ENCODE results near the gene DNLZ.
A peak's percentile ranks its signal among the peaks of the same experiment; 100 is the strongest.
"Not testable (repeated sequence)": the region's sequence is repeated elsewhere in the genome, so short reads cannot be mapped to it uniquely, and the experiment has no call there.

The DNLZ gene

GRCh38 chr9:136363106-136363948 lies at the start of gene DNLZ:
TSS of gene DNLZ (minus strand) at chr9:136363744. CDS start at chr9:136363714, 30 bp downstream.
- DNase-seq = peak; percentile 85 to 91

- no peak for DNase-seq
These were observed 49.4 kb upstream of the DNLZ start for GRCh38 chr9:136412962-136413361.

DNA sequence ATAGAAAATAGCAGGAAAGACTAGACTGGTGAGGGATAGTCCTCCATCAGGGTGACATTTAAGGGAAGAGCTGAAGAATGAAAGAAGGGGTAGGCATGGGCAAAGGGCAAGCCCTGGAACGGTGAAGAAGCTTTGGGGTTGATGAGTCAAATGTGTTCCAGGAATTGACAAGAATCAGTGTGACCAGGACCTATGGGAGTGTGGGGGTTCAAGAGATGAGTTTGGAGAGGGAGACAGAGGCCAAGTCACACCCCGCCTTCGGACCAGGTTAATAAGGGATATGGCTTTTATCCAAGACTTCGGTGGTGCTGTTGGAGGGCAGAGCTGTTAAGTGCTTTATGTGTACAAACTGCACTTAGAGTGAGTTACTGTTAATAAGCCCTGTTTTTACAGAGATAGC lies 47.8 kb upstream of the DNLZ start:
- DNase-seq = no peak

DNA sequence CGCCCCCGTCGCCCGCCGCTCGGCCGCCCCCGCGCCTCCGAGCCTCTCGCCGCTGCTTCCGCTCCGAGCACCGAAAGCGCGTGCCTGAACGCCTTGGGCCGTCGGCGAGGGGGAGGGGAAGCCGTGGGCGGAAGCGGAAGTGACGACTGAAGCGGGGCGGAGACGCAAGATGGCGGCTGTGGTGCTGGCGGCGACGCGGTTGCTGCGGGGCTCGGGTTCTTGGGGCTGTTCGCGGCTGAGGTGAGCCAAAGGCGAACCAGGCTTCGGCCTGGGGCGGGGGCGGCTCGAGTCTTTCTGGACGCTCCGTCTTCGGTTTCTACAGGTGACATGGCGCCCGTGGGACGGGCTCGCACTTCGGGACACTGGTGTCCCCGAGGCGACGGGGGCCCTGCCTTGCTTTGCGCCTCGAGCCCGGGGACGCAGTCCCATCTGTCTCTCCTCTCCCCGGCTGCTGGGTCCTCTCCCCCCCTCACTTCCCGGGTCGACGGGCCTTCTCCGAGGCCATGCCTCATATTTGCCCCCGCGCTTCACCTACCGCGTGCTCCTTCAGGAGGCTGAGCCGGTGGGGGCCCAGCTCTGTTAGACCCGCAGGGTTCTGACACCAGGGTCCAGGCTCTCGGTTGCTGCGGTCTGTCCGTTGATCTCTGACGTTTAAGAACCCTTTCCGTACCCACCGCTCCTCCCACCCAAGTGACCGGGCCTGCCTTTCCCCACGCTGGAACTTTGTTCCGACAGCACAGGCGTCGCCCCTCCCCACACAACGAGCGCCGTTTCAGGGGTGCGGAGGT lies 47.1 kb upstream of the DNLZ start, which contains the start of the genes ENTR1 and PMPCA:
TSS of gene ENTR1 (minus strand) at position 115 of the 788 bp plus-strand sequence. CDS start 217 bp downstream, outside the sequence.
TSS of gene PMPCA (plus strand) at position 159 of the 788 bp plus-strand sequence. CDS start at position 170, 11 bp downstream.
- DNase-seq = peak; percentile 79 to 85

DNA sequence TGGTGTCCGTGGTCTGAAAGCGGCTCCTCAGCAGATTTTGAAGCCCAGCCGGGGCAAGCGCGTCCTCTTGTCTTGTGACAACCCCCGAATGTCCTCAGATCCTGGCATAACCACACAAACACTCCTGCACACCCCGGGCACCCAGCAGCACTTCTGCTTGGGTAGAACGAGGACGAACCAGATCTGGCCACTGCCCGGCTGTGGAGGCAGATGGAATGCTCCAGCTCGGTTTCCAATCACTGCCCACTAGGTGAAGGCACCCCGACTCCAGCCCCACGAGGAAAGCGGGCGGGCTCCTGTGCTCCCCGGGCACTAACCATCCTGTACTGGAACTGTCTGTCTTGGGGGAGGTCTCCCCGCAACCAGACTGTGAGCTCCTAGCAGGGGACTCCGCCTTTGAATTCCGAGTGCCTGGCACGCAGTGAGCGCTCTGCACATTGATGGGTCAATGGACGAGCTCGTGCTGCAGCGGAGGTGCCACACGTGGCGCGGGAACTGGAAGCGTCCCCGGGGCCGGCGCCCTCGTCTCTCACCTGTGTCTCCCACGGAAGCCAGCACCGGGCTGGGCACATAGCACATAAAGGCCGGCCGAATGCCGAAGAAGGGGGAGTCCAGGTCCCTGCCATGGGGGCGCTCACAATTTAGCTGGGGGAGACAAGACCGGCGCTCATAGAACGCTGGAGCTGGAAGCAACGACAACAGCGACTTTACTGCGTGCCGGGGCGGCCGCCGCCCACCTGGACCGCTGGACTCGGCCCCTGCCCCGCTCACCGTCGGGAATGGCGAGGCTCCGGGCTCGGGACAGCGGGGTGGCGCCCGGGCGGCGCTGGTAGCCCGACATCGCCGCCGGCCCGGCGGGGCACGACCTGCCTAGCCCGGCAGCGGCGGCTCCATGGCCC lies 46.3 kb upstream of the DNLZ start:
- peak in 1 of 2 experiments; percentile 29 for DNase-seq

- no peak for DNase-seq
These were observed 44.4 kb upstream of the DNLZ start for GRCh38 chr9:136407911-136408310.

- DNase-seq = not testable (repeated sequence)
These were observed 43.5 kb upstream of the DNLZ start for GRCh38 chr9:136407061-136407460.

- not testable (repeated sequence) for DNase-seq
These were observed 42.4 kb upstream of the DNLZ start for GRCh38 chr9:136405904-136406303.

DNA sequence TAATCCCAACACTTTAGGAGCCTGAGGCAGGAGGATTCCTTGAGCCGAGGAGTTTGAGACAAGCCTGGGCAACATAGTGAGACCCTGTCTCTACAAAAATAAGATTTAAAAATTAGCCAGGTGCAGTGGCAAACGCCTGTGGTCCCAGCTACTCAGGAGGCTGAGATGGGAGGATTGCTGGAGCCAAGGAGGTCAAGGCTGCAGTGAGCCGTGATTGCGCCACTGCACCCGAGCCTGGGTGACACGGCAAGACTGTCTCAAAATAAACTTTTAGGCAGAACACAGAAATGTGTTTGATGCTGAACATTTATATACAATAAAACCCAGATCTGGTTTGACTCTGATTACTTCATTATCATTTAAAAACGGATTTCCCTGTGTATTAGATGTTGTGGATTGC lies 41.9 kb upstream of the DNLZ start:
- no peak for DNase-seq

DNA sequence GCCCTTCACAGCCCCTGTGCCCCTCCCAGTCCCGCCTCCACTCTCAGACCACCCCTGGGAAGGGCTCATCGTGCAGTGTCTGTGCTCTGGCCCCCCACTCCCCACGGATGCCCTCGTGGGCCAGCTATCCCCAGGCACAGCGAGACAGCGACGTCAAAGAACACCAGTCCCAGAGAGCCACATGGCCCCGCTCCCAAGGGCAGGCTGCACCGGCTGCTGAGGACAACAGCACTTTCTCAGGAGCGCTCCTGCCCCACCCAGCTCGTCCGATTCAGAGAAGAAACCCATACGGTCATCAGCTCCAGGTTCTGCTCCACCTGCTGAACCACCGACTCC lies 41.2 kb upstream of the DNLZ start:
- DNase-seq = no peak

DNA sequence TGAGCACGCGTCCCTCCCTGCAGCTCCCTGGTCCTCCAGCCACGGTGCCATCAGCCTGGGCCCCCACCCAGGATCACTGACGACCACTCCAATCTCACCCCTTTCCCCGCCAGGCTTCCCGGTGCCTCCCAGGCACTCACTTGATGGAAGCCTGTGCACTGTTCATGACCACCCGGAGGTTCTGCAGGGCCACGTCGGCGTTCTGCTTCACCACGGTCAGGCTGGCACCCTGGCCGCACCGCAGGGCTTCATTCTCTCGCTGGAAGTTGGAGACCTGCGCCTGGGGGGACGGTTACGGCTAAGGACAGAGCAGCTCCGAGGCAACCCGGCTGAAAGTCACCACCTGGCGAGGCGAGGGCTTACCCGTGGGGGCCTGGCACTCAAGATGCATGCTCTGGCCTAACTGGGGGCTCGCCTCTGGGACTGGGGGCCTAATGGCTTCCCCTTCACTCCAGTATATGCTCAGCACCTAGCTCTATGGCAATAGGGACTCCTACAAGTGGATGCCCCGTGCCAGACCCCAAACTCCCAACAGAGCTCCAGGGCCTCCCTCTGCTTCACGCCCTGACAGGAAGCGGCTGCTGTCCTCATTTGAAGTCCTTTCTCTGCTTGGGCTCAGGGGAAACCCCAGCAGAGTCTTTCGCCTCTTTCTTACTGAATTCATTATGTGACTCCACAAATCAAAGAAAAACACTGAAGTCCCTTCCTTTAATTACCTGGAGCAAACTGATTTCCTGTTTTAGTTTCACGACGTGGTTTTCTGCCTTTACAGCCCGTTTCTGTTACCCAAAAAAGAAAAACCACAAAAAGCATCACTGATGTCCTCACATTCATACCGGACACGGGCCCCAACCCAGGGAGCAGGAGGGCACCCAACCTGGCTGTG lies 40.6 kb upstream of the DNLZ start:
- no peak for DNase-seq

DNA sequence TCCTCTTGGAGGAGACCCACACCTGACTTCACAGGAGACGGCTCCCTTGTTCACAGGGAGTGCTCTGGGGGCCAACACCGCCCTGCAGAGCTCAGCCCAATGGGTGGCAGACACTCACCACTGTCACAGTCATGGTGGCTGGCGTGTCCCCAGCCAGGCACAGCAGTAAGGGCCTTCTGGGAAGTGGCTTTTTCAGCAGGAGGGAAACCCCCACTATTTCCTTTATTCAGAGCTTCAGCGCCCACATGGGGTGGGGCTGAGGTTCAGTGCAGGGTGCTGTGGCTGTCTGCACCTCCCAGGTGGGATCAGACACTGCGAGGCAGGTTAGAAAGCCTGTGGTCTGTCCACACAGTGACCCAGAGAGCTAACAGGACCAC lies 40.0 kb upstream of the DNLZ start:
- no peak for DNase-seq

- no peak for DNase-seq
These were observed 38.5 kb upstream of the DNLZ start for GRCh38 chr9:136402067-136402466.

DNA sequence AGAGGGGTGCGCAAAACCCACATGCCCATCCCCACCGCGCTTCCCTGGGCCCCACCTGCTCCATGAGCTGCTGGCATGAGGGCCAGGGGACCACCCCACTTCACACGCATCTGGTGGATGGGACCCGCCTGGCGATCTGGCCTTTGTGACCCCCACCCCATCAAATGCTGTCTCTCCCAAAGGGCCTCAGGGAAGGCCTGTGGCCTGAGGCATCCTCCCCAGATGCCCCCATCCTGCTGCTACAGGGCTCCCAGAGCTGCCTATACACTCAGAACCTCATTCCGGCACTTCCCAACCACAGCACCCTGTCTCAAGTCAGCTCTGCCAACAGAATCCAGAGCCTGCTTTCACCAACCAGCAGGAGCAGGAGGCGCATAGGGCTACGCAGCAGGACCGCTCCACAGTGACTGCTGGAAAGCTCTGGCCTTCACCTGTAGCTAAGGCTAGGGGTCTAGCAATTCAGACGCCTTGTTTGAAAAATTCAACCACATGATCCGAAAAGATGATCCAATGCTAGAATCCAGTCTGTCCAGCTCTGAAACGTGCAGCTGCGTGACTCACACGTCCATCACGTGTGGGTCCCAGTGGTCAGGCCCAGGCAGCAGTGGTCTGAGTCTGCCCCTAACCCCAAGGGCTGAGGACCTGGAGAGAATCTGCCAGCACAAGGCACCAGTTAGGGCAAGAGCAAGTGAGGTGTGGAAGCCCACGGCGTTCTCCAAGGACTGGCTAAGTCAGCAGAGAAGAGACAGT lies 37.8 kb upstream of the DNLZ start:
- DNase-seq = no peak

DNA sequence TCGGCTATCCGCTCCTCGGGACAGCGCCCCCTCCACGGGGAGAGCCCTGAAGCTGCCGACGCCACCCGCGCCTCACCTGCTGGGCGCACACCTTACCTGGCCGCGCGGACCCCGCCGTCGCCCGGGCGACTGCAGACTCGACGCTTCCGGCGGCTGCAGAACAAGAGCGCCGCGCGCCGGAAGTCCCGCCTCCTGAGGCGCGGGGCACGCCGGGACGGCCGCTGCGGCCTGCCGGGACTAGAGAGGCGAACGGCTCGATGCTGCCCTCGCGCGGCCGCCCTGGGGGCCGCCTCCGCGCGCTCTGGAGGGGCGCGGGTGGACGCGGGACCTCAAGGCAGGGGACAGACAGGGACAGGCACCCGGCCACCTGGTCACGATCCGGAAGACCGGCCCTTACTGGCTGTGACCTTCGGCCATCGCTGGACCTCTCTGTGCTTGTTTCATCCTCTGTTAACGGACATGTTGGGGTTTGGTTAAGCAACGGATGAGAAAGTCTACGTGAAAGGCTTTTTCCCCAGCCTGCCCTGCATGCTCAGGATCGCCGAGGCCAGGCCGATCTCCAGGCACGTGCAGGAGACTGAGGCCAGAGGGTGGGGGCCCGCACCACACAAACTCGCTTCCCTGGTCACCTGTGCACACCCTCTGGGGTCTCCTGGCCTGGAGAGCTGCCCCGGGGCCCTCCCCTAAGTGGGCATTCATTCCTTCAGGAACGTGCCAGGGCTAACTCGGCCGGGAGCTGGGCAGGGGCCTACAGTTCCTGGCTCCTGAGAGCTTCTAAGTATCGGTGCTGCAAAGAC lies 36.7 kb upstream of the DNLZ start, which contains the start of gene SNAPC4:
TSS of gene SNAPC4 (minus strand) at position 133 of the 797 bp plus-strand sequence. CDS start 1,742 bp downstream, outside the sequence.
- DNase-seq = peak; percentile 81 to 93

GRCh38 chr9:136399176-136400037 lies 35.9 kb upstream of the DNLZ start:
- DNase-seq = no peak

DNA sequence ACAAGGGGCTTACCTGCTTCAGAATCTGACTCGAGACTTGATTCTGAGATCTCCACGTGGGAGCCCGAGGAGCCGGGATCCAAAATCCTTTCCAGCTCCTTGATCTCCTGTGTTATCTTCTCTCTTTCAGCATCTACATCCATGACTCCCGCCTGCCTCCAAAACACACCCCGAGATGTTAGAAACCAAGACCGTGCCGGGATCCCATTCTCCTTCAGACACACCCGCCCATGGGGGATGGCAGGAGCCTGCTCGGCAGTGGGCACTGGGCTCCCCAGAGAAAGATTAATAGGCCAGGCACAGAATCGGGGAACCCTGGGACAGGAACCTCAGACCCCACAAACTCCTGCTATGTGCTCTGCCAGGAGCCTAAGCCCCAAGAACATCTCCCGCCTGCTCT lies 34.7 kb upstream of the DNLZ start:
- no peak for DNase-seq

DNA sequence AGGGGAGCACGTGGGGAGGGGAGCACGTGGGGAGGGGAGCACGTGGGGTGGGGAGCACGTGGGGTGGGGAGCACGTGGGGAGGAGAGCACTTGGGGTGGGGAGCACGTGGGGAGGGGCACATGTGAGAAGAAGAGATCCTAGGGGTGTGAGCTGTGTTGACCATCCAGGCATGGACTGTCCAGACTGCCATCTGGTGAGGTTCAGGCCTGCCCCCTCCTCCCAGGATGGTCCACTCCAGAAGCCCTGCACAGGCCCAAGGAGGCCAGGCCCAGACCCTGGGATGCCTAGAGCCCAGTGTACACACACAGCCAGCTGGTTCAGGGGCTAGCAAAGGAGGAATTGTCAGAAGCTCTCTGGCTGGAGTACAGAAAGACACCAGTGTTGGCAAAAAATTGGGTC lies 34.1 kb upstream of the DNLZ start:
- no peak for DNase-seq

DNA sequence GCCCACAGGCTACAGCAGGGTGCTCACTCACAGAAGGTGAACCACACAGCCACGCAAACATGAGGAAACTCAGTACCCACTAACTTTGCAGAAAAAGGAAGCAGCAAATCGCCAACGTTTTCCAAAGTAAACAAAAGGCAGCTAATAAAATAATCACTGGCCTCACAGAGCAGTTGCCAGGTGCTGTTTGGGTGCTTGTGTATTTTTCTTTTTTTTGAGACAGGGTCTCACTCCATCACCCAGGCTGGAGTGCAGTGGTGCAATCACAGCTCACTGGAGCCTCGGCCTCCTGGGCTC lies 32.6 kb upstream of the DNLZ start:
- DNase-seq = no peak
